ELR (cell line): ENCODE results near the gene MGLL.
A peak's percentile ranks its signal among the peaks of the same experiment; 100 is the strongest.

Source experiments
- DNase-seq: peaks from one replicate; pipeline ENCODE4 v3.0.0-alpha.2; 2015; ENCODE audit warnings: low read depth

The MGLL gene

DNA sequence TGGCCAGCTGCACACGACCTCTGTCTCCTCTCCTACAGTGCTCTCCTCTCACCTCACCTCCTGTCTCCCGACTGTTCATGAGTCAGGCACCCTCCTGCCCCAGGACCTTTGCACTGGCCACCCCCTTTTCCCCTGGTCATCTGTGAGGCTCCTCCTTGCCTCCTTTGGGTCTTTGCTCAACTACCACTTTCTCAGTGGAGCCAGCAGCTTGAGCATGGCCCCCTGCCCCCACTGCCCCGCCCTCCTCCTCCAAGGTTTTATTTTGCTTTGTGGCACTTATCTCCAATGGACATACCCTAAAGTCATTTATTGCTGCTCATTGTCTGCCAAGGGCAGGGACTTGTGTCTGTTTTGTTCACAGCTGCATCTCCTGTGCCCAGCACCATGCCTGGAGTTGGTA lies 64.3 kb downstream of the MGLL start:
- DNase-seq: no peak

DNA sequence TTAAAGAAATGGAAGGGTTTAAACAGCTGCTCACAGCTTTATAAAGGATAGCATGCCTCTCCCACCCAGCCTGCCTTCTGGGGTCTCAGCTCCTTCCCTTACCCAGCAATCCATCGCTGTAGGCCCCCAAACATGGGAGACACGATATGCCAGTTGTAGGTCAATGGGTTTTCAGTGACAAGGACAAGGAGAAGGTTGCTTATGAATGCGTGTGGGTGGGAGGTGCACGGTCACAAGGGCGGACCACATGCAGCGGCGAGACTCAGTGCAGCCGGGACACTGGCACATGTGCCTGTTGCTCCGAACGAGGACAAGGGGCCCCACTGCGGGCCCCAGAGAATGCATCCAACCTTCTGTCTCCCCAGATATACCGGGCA lies 67.0 kb downstream of the MGLL start:
- no peak for DNase-seq

DNA sequence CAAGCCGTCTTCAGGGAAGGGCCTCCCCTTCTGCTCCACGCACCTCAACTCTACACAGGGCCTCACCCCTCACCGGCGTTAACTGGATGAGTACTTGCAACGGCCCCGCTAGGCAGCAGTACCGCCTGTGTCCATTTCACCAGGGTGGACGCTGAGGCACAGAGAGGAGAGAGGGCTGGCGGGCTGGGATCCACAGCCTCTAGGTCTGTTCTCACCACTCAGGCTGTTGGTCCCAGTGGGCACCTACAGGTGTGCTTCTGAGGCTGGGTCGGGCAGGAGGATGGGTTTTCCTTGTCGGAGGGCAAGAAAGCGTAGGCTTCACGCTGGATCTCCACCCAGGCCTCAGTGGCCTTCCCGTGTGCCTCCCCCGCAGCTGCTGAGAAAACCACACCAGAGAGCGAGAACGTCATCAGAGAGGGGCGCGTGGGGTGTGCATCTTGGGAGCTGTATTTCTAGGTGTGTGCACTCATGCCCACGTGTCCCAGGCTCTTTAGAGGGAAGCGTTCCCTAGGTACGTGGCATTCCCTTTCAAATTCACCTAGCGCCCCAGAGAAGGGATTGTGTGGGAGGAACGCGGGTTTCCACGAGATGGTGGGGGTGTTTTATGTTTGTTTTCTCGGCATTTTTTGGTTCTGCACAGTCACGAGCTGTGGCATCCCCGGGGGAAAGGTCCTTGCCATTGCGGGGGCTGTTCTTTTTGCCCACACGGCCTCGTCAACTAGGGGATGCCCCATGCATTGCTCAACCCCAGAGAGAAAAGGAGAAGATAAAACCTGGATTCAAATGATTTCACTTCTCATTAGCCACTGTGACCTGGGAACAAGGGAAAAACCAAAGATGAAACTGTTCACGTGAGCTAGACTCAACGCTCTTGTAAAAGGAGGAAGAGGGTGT lies 67.7 kb downstream of the MGLL start:
- DNase-seq: no peak

GRCh38 chr3:127753898-127754410 lies 68.4 kb downstream of the MGLL start:
- DNase-seq: no peak

- DNase-seq: no peak
Measured at GRCh38 chr3:127753338-127753737, 69.0 kb downstream of the MGLL start.

DNA sequence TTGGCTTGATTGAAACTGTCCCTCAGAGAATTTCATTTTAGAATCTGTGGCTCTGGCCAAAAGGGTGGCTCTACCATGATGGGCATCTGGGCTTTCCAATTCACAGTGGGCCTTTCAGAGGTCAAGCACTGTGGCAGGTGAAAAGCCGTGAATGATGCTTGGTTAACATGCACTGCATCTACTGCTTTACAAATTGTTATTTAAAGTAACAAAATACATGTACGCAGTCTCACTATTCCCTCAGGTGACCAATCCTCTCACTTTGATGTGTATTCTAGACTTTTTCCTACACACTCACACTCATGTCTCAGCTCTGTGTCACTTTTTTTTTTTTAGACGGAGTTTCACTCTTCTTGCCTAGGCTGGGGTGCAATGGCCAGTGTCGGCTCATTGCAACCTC lies 70.5 kb downstream of the MGLL start:
- DNase-seq: no peak

DNA sequence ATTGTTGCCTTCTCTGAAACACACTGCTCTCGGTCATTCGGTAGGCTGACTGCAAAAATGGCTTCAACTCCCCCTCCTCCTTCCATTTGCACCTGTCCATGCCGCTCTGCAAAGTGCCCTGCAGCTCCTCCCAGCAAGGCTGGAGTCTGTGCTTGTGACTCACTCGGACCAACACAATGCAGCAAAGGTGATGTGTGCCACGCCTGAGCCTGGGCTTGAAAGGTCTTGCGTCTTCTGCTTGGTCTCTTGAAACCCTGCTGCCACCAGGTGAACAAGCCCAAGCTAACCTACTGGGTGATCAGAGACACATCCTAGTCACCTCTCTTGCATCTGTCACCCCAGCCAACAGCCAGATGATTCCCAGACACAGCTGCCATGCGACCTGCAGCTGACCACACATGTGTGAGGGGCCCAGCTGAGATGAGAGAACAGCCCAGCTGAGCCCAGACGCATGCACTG lies 71.1 kb downstream of the MGLL start:
- peak; percentile 33 for DNase-seq

GRCh38 chr3:127750226-127751031 lies 71.9 kb downstream of the MGLL start:
- peak; percentile 91 for DNase-seq

GRCh38 chr3:127749787-127750225 lies 72.5 kb downstream of the MGLL start:
- DNase-seq: no peak

- DNase-seq: peak; percentile 64
Measured at GRCh38 chr3:127749361-127749760, 73.0 kb downstream of the MGLL start.

GRCh38 chr3:127748754-127749327 lies 73.5 kb downstream of the MGLL start:
- no peak for DNase-seq

DNA sequence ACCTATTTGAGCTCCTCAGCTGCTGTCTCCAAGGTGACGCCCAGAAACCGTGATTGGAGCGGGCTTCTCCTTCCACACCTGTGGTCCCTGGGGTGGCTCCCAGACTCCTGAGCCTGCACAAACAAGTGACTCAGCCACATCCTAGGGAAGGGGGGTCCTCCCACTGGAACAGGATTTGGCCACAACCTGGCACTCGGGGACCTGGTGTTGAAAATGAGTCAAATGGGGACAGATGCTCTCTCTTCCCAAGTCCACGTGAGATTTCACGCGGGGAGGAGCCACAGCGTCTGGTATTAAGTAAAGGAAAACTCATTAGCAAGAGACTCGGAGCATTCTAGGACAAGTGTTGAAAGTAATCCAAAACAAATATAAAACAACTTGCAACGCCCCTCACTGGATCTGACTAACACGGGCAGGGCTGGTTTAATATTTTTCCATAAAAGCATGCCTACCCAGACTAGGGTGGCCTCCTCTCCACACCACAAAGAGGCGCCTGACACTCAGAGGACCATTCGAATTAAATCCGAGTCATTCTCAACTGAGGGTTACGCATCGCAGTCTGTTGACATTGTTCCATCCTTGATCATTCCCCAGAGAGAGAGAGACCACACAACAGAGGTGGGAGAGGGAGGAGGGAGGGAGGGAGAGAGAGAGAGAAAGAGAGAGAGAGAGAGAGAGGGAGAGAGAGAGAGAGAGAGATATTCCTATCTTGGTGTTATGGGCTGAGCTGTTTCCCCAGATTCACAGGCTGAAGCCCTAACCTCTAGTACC lies 74.4 kb downstream of the MGLL start:
- peak; percentile 96 for DNase-seq

GRCh38 chr3:127747066-127747465 lies 75.2 kb downstream of the MGLL start:
- DNase-seq: no peak

GRCh38 chr3:127746400-127747057 lies 75.8 kb downstream of the MGLL start:
- DNase-seq: no peak

DNA sequence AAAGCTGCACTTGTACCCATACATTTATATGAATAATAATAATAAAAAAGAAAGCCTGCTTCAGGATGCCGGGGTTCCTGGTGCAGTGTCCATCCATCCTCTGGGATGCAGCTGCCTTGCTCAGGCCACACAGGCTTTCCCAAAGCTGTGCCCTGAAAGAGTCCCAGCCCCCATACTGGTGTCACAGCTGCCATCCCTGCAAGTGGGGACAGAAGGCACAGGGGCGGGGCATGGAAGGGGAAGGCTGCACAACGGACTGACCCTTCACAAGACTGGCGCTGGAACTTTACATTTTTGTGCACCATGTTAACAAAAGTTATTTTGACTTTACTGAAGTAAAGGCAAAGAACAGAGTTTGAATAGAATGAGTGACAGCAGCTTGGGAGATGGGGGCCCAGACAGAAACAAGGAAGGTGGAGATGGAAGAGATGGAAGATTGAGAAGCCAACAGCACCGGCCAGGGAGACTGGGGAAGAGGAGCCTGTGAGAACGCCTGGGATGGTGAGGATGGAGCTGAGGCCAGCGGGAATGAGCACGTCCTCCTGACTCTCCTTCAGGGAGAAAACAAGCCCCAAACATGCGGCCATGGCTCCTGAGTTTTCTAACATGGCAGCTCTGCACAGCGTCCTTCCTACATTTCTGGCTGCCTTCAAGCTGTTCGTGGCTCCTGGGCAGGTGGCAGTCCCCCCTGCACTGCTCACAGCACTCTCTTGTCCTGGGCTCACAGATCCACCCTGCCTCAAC lies 76.5 kb downstream of the MGLL start:
- DNase-seq: no peak

GRCh38 chr3:127744875-127745274 lies 77.4 kb downstream of the MGLL start:
- DNase-seq: no peak

DNA sequence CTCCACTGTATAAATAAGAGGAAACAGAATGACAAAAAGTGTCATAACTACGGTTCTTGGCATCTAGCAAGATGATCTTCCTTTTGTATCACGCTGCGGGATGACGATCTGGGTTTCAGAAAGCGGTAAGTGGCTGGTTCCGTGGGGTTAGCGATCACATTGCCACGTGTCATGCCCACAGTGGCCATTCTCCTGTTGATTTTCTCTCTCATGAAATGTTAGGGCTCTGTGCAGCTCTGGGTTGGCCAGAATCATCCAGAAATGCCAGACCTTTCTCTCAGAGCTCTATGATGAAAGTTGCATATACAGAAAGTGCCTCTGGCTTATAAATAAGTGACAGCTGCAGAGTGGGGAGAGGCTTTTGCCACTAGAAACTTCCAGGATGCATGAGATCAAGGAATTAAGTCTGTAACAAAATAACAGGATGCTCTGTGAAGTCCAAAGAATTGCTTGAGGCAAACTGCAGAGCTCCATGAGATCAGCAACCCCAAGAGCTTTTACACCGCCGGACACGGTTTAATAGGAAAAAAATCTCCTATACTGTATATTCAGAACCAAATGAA lies 78.0 kb downstream of the MGLL start:
- DNase-seq: no peak

GRCh38 chr3:127743351-127744252 lies 78.7 kb downstream of the MGLL start:
- DNase-seq: no peak

- DNase-seq: no peak
Measured at GRCh38 chr3:127742580-127742979, 79.7 kb downstream of the MGLL start.
